PFSK-1 (cell line): ENCODE measurements around the gene GALNT10.

Experiments used
- FOXP2 ChIP-seq: optimal IDR thresholded peaks from 2 replicates; pipeline ENCODE3; 2011; ENCODE audit warnings: borderline replicate concordance, control low read depth, inconsistent platforms; ENCODE audit not compliant: insufficient read depth; ENCODE audit errors: extremely low read length, extremely low read depth
- POLR2AphosphoS5 ChIP-seq: IDR thresholded peaks from 2 replicates; pipeline ENCODE4 v1.6.1; 2012; ENCODE audit warnings: low read depth, mild to moderate bottlenecking, control low read depth, low read length, moderate library complexity
- SIN3A ChIP-seq: IDR thresholded peaks from 2 replicates; pipeline ENCODE4 v1.6.1; 2012; ENCODE audit warnings: mild to moderate bottlenecking, low read length, moderate library complexity, borderline replicate concordance; ENCODE audit not compliant: insufficient read depth
- TAF1 ChIP-seq: IDR thresholded peaks from 2 replicates; pipeline ENCODE4 v1.6.1; 2012; ENCODE audit warnings: low read length, control low read depth, borderline replicate concordance; ENCODE audit not compliant: insufficient read depth
- TF ChIP-seq, protein P1 (sequence below), 2 experiments: IDR thresholded peaks; 2 replicates each; pipeline versions ENCODE4 v1.6.1 to v1.8.0; 2011 to 2012; ENCODE audit warnings: low read depth in 2 of 2, low read length in 2 of 2, control low read depth in 1 of 2, inconsistent platforms in 1 of 2, mild to moderate bottlenecking in 1 of 2, moderate library complexity in 1 of 2; ENCODE audit not compliant: insufficient read depth in 1 of 2

Gene GALNT10

DNA sequence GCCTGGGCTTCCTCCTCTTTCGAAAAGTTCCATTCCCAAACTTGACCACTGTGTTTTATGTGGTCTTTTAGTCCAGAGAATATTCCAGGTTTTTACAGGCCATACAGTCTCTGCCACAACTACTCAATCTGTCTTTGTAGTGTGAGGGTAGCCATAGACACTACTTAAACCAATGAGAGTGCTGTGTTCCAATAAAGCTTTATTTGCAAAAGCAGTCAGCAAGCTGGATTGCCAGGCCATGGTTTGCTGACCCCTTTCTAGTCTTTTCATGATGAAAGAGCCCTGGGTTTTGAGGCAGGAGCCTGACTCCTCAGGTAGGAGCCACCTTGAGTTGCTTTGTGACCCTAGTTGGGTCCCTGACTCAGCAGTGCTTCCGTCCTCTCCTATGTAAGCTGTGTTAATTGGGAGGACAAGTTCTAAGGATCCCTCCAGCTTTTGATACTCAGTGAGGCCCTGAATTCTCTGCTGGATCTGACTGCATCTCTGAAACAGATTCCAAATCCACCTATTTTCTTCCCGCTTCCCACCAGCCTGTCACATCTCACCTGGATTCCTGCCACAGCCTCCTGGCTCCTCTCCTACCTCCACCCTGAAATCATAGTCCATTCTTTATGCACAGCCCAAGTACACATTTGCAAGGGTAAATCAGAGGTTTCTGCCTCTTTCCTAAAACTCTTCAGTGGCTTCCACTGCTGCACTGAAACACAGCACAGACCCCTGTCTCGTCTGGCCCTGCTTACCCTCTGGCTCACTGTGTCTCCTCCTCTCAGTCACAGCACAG is 13.5 kb downstream of the GALNT10 start:
- TF ChIP-seq SIN3A (no peak), POLR2AphosphoS5 (no peak)

DNA sequence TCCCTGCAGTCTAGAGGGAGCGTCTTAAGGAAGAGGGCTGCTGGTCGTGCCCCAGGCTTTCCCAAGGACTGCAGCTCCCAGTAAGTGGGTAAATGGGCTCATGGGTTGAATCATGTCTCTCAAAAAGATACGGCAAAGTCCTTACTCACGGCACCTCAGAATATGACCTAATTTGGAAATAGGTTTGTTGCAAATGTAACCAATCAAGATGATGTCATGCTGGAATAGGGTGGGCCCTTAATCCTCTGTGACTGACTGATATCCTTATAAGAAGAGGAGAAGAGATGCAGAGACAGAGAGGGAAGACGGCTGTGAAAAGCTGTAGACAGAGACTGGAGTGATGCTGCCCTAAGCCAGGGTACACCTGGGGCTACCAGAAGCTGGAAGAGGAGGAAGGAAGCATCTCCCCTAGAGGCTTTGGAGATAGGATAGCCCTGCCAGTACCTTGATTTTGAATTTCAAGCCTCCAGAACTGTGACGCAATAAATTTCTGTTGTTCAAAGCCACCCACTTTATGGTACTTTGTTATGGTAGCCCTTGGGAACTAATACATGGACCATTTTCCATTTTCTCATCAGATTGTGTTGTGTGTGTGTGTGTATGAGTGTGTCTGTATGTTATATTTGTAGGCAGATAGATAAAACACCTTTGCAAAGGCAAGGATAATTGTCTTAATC is 15.0 kb downstream of the GALNT10 start:
- TF ChIP-seq, protein P1, sequence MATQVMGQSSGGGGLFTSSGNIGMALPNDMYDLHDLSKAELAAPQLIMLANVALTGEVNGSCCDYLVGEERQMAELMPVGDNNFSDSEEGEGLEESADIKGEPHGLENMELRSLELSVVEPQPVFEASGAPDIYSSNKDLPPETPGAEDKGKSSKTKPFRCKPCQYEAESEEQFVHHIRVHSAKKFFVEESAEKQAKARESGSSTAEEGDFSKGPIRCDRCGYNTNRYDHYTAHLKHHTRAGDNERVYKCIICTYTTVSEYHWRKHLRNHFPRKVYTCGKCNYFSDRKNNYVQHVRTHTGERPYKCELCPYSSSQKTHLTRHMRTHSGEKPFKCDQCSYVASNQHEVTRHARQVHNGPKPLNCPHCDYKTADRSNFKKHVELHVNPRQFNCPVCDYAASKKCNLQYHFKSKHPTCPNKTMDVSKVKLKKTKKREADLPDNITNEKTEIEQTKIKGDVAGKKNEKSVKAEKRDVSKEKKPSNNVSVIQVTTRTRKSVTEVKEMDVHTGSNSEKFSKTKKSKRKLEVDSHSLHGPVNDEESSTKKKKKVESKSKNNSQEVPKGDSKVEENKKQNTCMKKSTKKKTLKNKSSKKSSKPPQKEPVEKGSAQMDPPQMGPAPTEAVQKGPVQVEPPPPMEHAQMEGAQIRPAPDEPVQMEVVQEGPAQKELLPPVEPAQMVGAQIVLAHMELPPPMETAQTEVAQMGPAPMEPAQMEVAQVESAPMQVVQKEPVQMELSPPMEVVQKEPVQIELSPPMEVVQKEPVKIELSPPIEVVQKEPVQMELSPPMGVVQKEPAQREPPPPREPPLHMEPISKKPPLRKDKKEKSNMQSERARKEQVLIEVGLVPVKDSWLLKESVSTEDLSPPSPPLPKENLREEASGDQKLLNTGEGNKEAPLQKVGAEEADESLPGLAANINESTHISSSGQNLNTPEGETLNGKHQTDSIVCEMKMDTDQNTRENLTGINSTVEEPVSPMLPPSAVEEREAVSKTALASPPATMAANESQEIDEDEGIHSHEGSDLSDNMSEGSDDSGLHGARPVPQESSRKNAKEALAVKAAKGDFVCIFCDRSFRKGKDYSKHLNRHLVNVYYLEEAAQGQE (IDR thresholded peaks at IDR 0.05; ENCODE audit: insufficient read depth in 1 of 2, low read depth in 2 of 2, low read length in 2 of 2): no peak
- TF ChIP-seq POLR2AphosphoS5 (no peak), FOXP2 (no peak), TAF1 (no peak), SIN3A (no peak)

DNA sequence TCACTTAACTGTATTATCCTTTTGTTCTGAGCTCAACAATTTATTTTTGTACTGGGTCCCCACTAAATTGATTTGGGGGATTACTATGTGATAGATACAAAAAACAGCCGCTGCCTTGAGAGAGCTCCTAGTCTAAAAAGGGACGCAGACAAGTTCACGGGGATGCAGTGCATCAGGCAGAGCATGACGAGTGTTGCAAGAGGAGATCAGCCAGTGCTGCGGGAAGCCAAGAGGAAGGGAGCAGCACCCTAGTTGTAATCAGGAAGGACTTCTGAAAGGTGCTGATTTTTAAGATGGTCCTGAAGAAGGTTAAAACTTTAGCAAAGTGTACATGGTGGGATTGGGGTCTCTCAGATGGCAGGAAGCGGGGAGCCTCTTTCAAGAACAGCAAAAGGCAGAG is 15.8 kb downstream of the GALNT10 start:
- TF ChIP-seq TAF1 (no peak), SIN3A (no peak), FOXP2 (no peak), POLR2AphosphoS5 (no peak)
- TF ChIP-seq, protein P1 (IDR thresholded peaks at IDR 0.05; ENCODE audit: insufficient read depth in 1 of 2, low read depth in 2 of 2, low read length in 2 of 2): no peak

DNA sequence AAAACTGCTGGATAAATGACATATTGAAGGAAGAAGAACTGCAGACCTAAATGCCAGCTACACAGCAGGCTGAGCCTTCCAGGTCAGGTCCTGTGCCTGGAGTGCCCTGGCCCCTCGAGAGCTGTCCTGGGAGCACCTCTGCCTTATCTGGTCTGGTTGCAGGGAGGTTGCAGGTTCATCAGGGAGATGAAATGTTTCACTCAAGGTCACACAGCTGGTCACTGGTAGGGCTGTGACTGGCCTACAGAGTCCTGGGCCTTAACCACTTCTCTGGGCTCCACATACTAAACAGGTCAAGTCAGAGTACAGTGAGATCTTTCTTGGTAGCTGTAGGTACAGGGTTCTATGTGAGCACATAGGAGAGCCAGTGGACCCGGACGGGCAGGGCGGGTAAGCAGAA is 16.7 kb downstream of the GALNT10 start:
- no peak for TF ChIP-seq POLR2AphosphoS5
- TF ChIP-seq TAF1: no peak
- TF ChIP-seq SIN3A: no peak
- no peak for TF ChIP-seq FOXP2
- TF ChIP-seq, protein P1 (IDR thresholded peaks at IDR 0.05; ENCODE audit: insufficient read depth in 1 of 2, low read depth in 2 of 2, low read length in 2 of 2): no peak

DNA sequence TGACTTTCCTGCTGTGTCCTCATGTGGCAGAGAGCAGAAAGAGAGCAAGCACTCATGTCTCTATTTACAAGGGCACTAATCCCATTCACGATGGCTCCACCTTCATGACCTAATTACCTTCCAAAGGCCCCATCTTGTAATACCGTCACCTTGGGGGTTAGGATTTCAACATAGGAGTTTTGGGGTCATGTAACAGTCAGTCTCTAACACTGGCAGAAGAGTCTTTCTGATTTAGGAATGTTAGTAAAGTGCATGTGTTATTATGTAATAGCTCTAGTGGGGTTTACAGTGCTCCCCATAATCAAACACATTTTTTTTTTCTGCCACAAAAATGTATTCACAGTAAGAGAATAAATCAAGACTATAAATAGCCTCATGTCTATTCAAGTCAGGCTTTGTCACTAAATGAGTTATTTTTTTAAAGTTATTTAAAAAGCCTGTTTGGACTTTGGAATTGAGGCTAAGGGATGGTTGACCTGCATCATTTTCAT is 19.1 kb downstream of the GALNT10 start:
- TF ChIP-seq POLR2AphosphoS5 (no peak), FOXP2 (no peak)

DNA sequence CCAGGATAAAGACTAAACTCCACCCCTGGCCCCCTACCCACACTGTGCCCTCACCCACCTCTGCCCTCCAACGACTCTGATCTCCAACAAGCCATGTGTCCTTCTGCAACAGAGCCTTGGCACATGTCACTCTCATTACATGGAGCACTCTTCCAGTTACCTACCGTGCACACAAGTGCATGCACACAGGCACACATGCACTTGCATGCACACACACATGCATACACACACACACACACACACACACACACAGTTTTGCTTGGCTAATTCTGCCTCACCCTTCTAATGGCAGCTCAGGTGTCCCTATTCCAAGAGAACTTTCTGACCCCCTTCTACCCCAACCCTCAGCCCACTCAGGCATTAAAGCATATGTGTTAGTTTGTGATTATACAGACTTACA is 19.6 kb downstream of the GALNT10 start:
- TF ChIP-seq SIN3A (no peak), TAF1 (no peak), FOXP2 (no peak)
